GM12864 (cell line): ENCODE results near the gene HCRT.

Experiments used
- DNase-seq: peaks from one replicate; pipeline ENCODE4 v3.0.0-alpha.2; 2011; ENCODE audit warnings: low read depth
- H3K4me3 ChIP-seq: 2 replicates; pipeline ENCODE4 v1.5.1; 2011; ENCODE audit warnings: mild to moderate bottlenecking, low read depth, low read length, control low read depth
- CTCF ChIP-seq: IDR thresholded peaks from 2 replicates; pipeline ENCODE4 v1.5.1; 2011; ENCODE audit warnings: low read depth, mild to moderate bottlenecking, moderate library complexity, low read length, control low read depth, inconsistent platforms; ENCODE audit errors: missing control alignments

HCRT gene

GRCh38 chr17:42197564-42198156 lies 12.4 kb upstream of the HCRT start:
- TF ChIP-seq CTCF, result no peak
- no peak overlapping the region for H3K4me3 ChIP-seq
- DNase-seq, result no peak

GRCh38 chr17:42193969-42194899 lies 9.0 kb upstream of the HCRT start, which contains the start of gene GHDC:
GHDC (minus strand) TSS chr17:42194494; CDS start chr17:42193581, 913 bp downstream.
- DNase-seq, result peak; percentile 65
- H3K4me3 ChIP-seq, result peak within 1 kb of the TSS; percentile 59
- TF ChIP-seq CTCF, result no peak

- no peak for DNase-seq
- TF ChIP-seq CTCF, result no peak
- peak overlapping the region; percentile 59 for H3K4me3 ChIP-seq
Observed at GRCh38 chr17:42193216-42193968, 8.1 kb upstream of the HCRT start.

- TF ChIP-seq CTCF, result no peak
- H3K4me3 ChIP-seq, result no peak overlapping the region; the same call in 1 of the 2 replicates
- no peak for DNase-seq
Observed at GRCh38 chr17:42192189-42193126, 7.2 kb upstream of the HCRT start.

GRCh38 chr17:42191275-42191608 lies 6.0 kb upstream of the HCRT start:
- no peak overlapping the region for H3K4me3 ChIP-seq
- no peak for DNase-seq
- TF ChIP-seq CTCF, result no peak
